SK-N-SH (cell line): ENCODE data around the gene PRDM5.

Experiments used
- FOXJ3 ChIP-seq: sonication (generic); formaldehyde crosslinking; IDR thresholded peaks from 2 replicates; pipeline ENCODE4 v1.5.1; 2020; ENCODE audit warnings: mild to moderate bottlenecking, missing genetic modification reagents
- TAF1 ChIP-seq: IDR thresholded peaks from 2 replicates; pipeline ENCODE4 v1.6.1; 2012; ENCODE audit warnings: low read depth, mild to moderate bottlenecking, low read length, moderate library complexity, borderline replicate concordance
- TF ChIP-seq, protein P1 (sequence below): fragments of 200-600 bp; sonication (generic); IDR thresholded peaks from 2 replicates; pipeline ENCODE4 v1.6.1; 2017; ENCODE audit warnings: antibody characterized with exemption, mild to moderate bottlenecking, moderate library complexity

- TF ChIP-seq, protein P1, sequence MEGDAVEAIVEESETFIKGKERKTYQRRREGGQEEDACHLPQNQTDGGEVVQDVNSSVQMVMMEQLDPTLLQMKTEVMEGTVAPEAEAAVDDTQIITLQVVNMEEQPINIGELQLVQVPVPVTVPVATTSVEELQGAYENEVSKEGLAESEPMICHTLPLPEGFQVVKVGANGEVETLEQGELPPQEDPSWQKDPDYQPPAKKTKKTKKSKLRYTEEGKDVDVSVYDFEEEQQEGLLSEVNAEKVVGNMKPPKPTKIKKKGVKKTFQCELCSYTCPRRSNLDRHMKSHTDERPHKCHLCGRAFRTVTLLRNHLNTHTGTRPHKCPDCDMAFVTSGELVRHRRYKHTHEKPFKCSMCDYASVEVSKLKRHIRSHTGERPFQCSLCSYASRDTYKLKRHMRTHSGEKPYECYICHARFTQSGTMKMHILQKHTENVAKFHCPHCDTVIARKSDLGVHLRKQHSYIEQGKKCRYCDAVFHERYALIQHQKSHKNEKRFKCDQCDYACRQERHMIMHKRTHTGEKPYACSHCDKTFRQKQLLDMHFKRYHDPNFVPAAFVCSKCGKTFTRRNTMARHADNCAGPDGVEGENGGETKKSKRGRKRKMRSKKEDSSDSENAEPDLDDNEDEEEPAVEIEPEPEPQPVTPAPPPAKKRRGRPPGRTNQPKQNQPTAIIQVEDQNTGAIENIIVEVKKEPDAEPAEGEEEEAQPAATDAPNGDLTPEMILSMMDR: no peak
- TF ChIP-seq TAF1: no peak
- no peak for TF ChIP-seq FOXJ3 (CRISPR knock-in tag)
These were observed 82.4 kb downstream of the PRDM5 start for GRCh38 chr4:120839974-120840751.
